Activated CD4-positive, alpha-beta T cell treated with anti-CD3 and anti-CD28 coated beads, Interleukin-2, amount 10 ng/mL, durations not matched to agents 7 days and 5 days (primary cell): ENCODE measurements around the gene SAXO1. TPM values are rescaled to one million over a fixed set of nuclear protein-coding genes. Genes with fewer than 3 reads are reported as not detected.

Source experiments
- total RNA-seq, 2 experiments: library from RNA; stranded (reverse); gene quantifications; one replicate each; pipeline ENCODE4 v1.2.3, GENCODE V29; 2021

The SAXO1 gene
- total RNA-seq, 2 experiments from 2014 or later: 0.10 TPM; not detected in 1

Other genes starting within 250 kb of the SAXO1 start
- gene RRAGA, start 16.2 kb upstream of the SAXO1 start, total RNA-seq: 10 to 100 TPM; 45.5 to 46.6 TPM
- gene HAUS6, start 69.7 kb upstream of the SAXO1 start, total RNA-seq: 10 to 100 TPM; 25.0 to 26.2 TPM
- 10 to 100 TPM; 55.4 to 60.4 TPM for gene PLIN2, start 94.3 kb upstream of the SAXO1 start, total RNA-seq
- gene DENND4C, start 197.5 kb upstream of the SAXO1 start, total RNA-seq: 10 to 100 TPM; 37.6 to 42.7 TPM